Trophoblast cell (in vitro differentiated cells and primary cell): Measurements from ENCODE around the gene SRRM2.

Source experiments
- DNase-seq, 2 donors: peaks; one replicate each; pipeline ENCODE4 v3.0.0-alpha.2; 2016
- H2AFZ ChIP-seq: 2 replicates; pipeline ENCODE4 v1.6.1; 2013; ENCODE audit warnings: low read length, moderate library complexity, mild to moderate bottlenecking; ENCODE audit not compliant: insufficient read depth, poor library complexity
- H2AK5ac ChIP-seq: 2 replicates; pipeline ENCODE4 v1.6.1; 2013; ENCODE audit warnings: mild to moderate bottlenecking, low read length
- H2BK120ac ChIP-seq: 2 replicates; pipeline ENCODE4 v1.6.1; 2013; ENCODE audit warnings: low read length, mild to moderate bottlenecking, moderate library complexity; ENCODE audit not compliant: insufficient read depth, poor library complexity
- H2BK12ac ChIP-seq: 2 replicates; pipeline ENCODE4 v1.6.1; 2013; ENCODE audit warnings: mild to moderate bottlenecking, low read length, moderate library complexity
- H2BK5ac ChIP-seq: 2 replicates; pipeline ENCODE4 v1.6.1; 2013; ENCODE audit warnings: low read length, low read depth, moderate library complexity, mild to moderate bottlenecking; ENCODE audit not compliant: poor library complexity
- H3K14ac ChIP-seq: 2 replicates; pipeline ENCODE4 v1.6.1; 2013; ENCODE audit warnings: mild to moderate bottlenecking, low read length
- H3K18ac ChIP-seq: 2 replicates; pipeline ENCODE4 v1.6.1; 2013; ENCODE audit warnings: mild to moderate bottlenecking, low read length
- H3K23ac ChIP-seq: 2 replicates; pipeline ENCODE4 v1.6.1; 2013; ENCODE audit warnings: low read length
- H3K27ac ChIP-seq: 2 replicates; pipeline ENCODE4 v1.5.1; 2013; ENCODE audit warnings: low read depth, mild to moderate bottlenecking, inconsistent platforms, low read length, moderate library complexity
- H3K27me3 ChIP-seq: 2 replicates; pipeline ENCODE4 v1.6.1; 2013; ENCODE audit warnings: inconsistent platforms, mild to moderate bottlenecking, low read length, moderate library complexity; ENCODE audit not compliant: insufficient read depth
- H3K36me3 ChIP-seq, 2 experiments: 1 replicate in 1 of 2; 2 replicates in 1 of 2; pipeline ENCODE4 v1.6.1; 2013; ENCODE audit warnings: low read length in 2 of 2, mild to moderate bottlenecking in 2 of 2, moderate library complexity in 1 of 2; ENCODE audit not compliant: insufficient read depth in 2 of 2, control insufficient read depth in 1 of 2
- H3K4ac ChIP-seq: 2 replicates; pipeline ENCODE4 v1.6.1; 2013; ENCODE audit warnings: low read depth, mild to moderate bottlenecking, low read length, moderate library complexity
- H3K4me1 ChIP-seq, 2 experiments: 1 replicate in 1 of 2; 2 replicates in 1 of 2; pipeline ENCODE4 v1.6.1; 2013; ENCODE audit warnings: low read length in 2 of 2, mild to moderate bottlenecking in 2 of 2, moderate library complexity in 1 of 2; ENCODE audit not compliant: insufficient read depth in 2 of 2, control insufficient read depth in 1 of 2
- H3K4me2 ChIP-seq: 2 replicates; pipeline ENCODE4 v1.6.1; 2013; ENCODE audit warnings: inconsistent platforms, mild to moderate bottlenecking, low read length, moderate library complexity
- H3K4me3 ChIP-seq: 2 replicates; pipeline ENCODE4 v1.5.1; 2013; ENCODE audit warnings: mild to moderate bottlenecking, low read depth, low read length, inconsistent platforms
- H3K79me1 ChIP-seq: one replicate; pipeline ENCODE4 v1.6.1; 2013; ENCODE audit warnings: low read length
- H3K79me2 ChIP-seq: 2 replicates; pipeline ENCODE4 v1.6.1; 2013; ENCODE audit warnings: low read length, mild to moderate bottlenecking; ENCODE audit not compliant: control insufficient read depth, insufficient read depth, poor library complexity
- H3K9ac ChIP-seq: 2 replicates; pipeline ENCODE4 v1.6.1; 2013; ENCODE audit warnings: mild to moderate bottlenecking, low read length
- H3K9me3 ChIP-seq: 2 replicates; pipeline ENCODE4 v1.6.1; 2013; ENCODE audit warnings: low read depth, mild to moderate bottlenecking, control low read depth, inconsistent platforms, low read length; ENCODE audit not compliant: insufficient read depth
- H4K12ac ChIP-seq: 2 replicates; pipeline ENCODE4 v1.6.1; 2013; ENCODE audit warnings: low read depth, mild to moderate bottlenecking, low read length, moderate library complexity
- H4K8ac ChIP-seq: 2 replicates; pipeline ENCODE4 v1.6.1; 2013; ENCODE audit warnings: low read depth, mild to moderate bottlenecking, low read length, moderate library complexity
- H4K91ac ChIP-seq: one replicate; pipeline ENCODE4 v1.6.1; 2013; ENCODE audit warnings: low read depth, mild to moderate bottlenecking, low read length, moderate library complexity
- WGBS: extraction: QIAGEN DNeasy Blood & Tissue Kit; methylation state at CpG from one replicate; pipeline ENCODE4 v1.1.7; 2013; ENCODE audit warnings: missing lambda C conversion rate; ENCODE audit not compliant: insufficient read length, insufficient coverage; ENCODE audit errors: extremely low coverage; 5-methylcytosine and 5-hydroxymethylcytosine counted together

SRRM2 gene

DNA sequence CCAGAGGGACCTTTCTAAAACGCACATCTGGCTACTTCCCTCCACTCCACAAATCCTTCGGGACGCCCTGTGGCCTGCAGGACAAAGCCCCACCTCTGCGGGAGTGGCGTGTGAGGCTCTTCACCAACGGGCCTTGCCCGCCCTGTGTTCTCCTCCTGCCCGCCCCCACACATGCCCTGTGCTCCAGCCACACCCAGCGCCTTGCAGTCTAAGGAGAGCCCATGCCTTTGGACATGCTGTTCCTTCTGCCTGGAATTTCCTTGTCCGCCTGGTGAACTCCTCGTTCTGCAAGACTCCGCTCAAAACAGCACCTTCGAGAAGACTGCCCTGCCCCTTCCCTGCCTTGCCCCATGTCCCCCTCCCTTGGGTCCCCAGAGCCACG, 17.2 kb downstream of the SRRM2 start:
- no peak overlapping the region for H3K23ac ChIP-seq
- H3K14ac ChIP-seq: no peak overlapping the region
- H3K36me3 ChIP-seq: peaks cover 91 to 95% of the 10 kb centered on the region in 2 experiments
- H3K27me3 ChIP-seq: no peaks in the 10 kb centered on the region
- no peak overlapping the region for H3K4me3 ChIP-seq
- no peak overlapping the region for H4K8ac ChIP-seq
- peaks cover 5% of the 10 kb centered on the region for H3K9me3 ChIP-seq
- H2BK120ac ChIP-seq: no peak overlapping the region
- no peak overlapping the region for H2BK5ac ChIP-seq
- no peak overlapping the region for H3K18ac ChIP-seq
- no peak overlapping the region for H3K4me2 ChIP-seq
- H2AFZ ChIP-seq: no peak overlapping the region
- DNase-seq: no peak
- H3K4me1 ChIP-seq: no peaks in the 10 kb centered on the region
- no peak overlapping the region for H3K27ac ChIP-seq
- no peak overlapping the region for H3K4ac ChIP-seq
- no peak overlapping the region for H4K12ac ChIP-seq
- H2AK5ac ChIP-seq: no peak overlapping the region
- no peak overlapping the region for H2BK12ac ChIP-seq
- WGBS: no CpG with 5 or more reads among the region's 14 CpGs
- H4K91ac ChIP-seq: no peak overlapping the region
- no peak overlapping the region for H3K9ac ChIP-seq
- no peaks in the 10 kb centered on the region for H3K79me2 ChIP-seq
- no peaks in the 10 kb centered on the region for H3K79me1 ChIP-seq

- Histone ChIP-seq H3K9ac (no peak overlapping the region), H3K79me2 (no peaks in the 10 kb centered on the region), H3K27me3 (no peaks in the 10 kb centered on the region), H3K4me3 (no peak overlapping the region), H3K27ac (no peak overlapping the region), H4K91ac (no peak overlapping the region), H2AK5ac (no peak overlapping the region), H3K23ac (no peak overlapping the region), H3K9me3 (peaks cover 5% of the 10 kb centered on the region), H3K4me1 (no peaks in the 10 kb centered on the region), H3K4ac (no peak overlapping the region), H4K8ac (no peak overlapping the region), H3K18ac (no peak overlapping the region), H3K4me2 (no peak overlapping the region), H2BK12ac (no peak overlapping the region), H2BK5ac (no peak overlapping the region), H2AFZ (no peak overlapping the region), H3K36me3 (peaks cover 90 to 94% of the 10 kb centered on the region in 2 experiments), H2BK120ac (no peak overlapping the region), H3K79me1 (no peaks in the 10 kb centered on the region), H3K14ac (no peak overlapping the region), H4K12ac (peak overlapping the region; percentile 36)
- no CpG with 5 or more reads among the region's 32 CpGs for WGBS
- no peak for DNase-seq
Measured at GRCh38 chr16:2770057-2770951, 17.9 kb downstream of the SRRM2 start.

DNA sequence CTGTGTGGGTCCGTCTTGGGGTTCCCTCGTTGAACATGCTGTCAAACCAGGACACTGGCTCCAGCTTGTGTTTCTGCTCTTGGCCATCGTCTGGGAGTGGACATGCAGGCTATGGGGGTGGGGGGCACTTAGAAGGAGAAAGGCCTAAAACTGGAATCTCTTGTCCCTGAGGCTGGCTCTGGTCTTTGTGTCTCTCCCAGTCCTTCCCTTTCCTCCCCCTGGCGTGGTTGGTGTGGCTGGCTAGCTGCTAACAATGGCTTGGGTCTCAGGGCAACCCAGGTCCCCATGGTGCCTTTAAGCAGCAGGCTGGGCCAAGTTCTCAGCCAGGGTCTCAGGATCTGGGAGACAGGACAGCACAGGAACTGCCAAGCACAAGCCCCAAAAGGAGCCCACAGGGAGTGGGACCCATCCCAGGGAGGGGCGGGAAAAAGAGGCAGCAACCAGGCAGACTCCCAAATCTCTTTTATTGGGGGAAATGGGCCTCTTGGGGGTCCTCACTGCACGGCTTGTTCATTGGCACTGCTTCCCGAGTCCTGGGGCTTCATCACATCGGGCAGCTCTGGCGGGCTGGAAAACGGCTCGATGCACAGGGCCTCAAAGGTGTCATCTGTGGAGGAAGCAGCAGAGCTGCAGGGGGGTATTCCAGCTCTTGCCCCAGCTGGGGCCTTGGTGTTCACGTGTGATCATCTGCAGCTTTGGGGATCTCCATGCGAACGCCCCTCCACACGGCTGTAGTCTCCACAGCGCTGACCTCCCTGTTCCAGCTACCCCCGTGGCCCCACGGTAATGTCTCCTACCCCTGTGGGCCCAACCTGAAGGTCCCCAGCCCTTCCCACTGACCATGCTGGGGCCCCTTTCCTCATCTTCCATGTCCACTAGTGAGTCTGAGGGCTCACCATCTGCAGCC, 19.3 kb downstream of the SRRM2 start:
- H2BK12ac ChIP-seq: no peak overlapping the region
- no peak overlapping the region for H3K9ac ChIP-seq
- H2BK120ac ChIP-seq: no peak overlapping the region
- H3K23ac ChIP-seq: no peak overlapping the region
- peaks cover under 1% of the 10 kb centered on the region for H3K79me1 ChIP-seq
- H3K36me3 ChIP-seq: peaks cover 77 to 82% of the 10 kb centered on the region in 2 experiments
- no peak overlapping the region for H3K4me2 ChIP-seq
- no peak overlapping the region for H4K12ac ChIP-seq
- no peak overlapping the region for H2AFZ ChIP-seq
- no peak overlapping the region for H3K18ac ChIP-seq
- DNase-seq: peak in 1 of 2 donors; percentile 17
- H4K91ac ChIP-seq: no peak overlapping the region
- H3K4ac ChIP-seq: no peak overlapping the region
- no peak overlapping the region for H3K4me3 ChIP-seq
- H2BK5ac ChIP-seq: no peak overlapping the region
- H3K27ac ChIP-seq: no peak overlapping the region
- no CpG with 5 or more reads among the region's 18 CpGs for WGBS
- H3K9me3 ChIP-seq: peaks cover 2% of the 10 kb centered on the region
- H3K79me2 ChIP-seq: peaks cover 4% of the 10 kb centered on the region
- H2AK5ac ChIP-seq: no peak overlapping the region
- no peak overlapping the region for H4K8ac ChIP-seq
- no peak overlapping the region for H3K14ac ChIP-seq
- H3K27me3 ChIP-seq: no peaks in the 10 kb centered on the region
- H3K4me1 ChIP-seq: peaks cover 0 to 6% of the 10 kb centered on the region in 2 experiments

GRCh38 chr16:2773188-2773968, 20.9 kb downstream of the SRRM2 start:
- H2AFZ ChIP-seq: no peak overlapping the region
- H3K27ac ChIP-seq: no peak overlapping the region
- H4K8ac ChIP-seq: no peak overlapping the region
- H3K14ac ChIP-seq: no peak overlapping the region
- no peak overlapping the region for H3K4me3 ChIP-seq
- H3K4me1 ChIP-seq: peaks cover 0 to 11% of the 10 kb centered on the region in 2 experiments
- H3K27me3 ChIP-seq: no peaks in the 10 kb centered on the region
- DNase-seq: no peak
- no peak overlapping the region for H3K4ac ChIP-seq
- H3K36me3 ChIP-seq: peaks cover 61 to 65% of the 10 kb centered on the region in 2 experiments
- no peak overlapping the region for H4K91ac ChIP-seq
- no CpG with 5 or more reads among the region's 12 CpGs for WGBS
- H3K79me1 ChIP-seq: peaks cover 12% of the 10 kb centered on the region
- H3K9me3 ChIP-seq: peaks cover 2% of the 10 kb centered on the region
- no peak overlapping the region for H2AK5ac ChIP-seq
- no peak overlapping the region for H4K12ac ChIP-seq
- H3K79me2 ChIP-seq: peaks cover 14% of the 10 kb centered on the region
- H3K9ac ChIP-seq: no peak overlapping the region
- H2BK5ac ChIP-seq: no peak overlapping the region
- no peak overlapping the region for H3K23ac ChIP-seq
- no peak overlapping the region for H3K4me2 ChIP-seq
- H2BK120ac ChIP-seq: no peak overlapping the region
- H3K18ac ChIP-seq: no peak overlapping the region
- H2BK12ac ChIP-seq: no peak overlapping the region
